GM19324 (cell line): ENCODE results near the gene SNUPN.
"Not testable (repeated sequence)": the region's sequence is repeated elsewhere in the genome, so short reads cannot be mapped to it uniquely, and the experiment has no call there.

Source experiments
- ATAC-seq: cut with Tn5 transposase; IDR thresholded peaks from one replicate; pipeline ENCODE4 v1.9.1; 2021; ENCODE audit warnings: mild to moderate bottlenecking, moderate library complexity; ENCODE audit not compliant: unreplicated experiment, low FRiP score

Gene SNUPN

DNA sequence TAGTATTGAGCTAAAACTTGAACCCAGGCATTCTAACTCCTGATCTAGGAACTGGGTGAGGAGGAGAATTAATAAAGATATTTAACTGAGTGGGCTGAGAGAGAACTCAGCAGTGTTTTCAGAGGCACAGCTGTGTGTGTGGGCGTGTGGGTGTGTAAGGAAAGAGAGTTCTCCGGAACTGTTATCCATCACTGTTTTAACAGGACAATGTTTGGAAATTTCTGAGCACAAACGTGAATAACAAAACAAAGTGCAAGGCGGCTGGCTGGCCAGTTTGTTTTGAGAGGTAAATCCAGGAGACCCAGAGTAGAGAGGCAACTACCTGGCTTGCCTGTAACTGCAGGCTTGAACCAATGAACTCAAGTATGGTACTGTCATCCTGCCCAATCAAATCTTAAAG lies 41.4 kb downstream of the SNUPN start:
- no peak for ATAC-seq

- ATAC-seq: no peak
These were observed 41.8 kb downstream of the SNUPN start for GRCh38 chr15:75583701-75584100.

GRCh38 chr15:75582943-75583342 lies 42.6 kb downstream of the SNUPN start:
- ATAC-seq: not testable (repeated sequence)

DNA sequence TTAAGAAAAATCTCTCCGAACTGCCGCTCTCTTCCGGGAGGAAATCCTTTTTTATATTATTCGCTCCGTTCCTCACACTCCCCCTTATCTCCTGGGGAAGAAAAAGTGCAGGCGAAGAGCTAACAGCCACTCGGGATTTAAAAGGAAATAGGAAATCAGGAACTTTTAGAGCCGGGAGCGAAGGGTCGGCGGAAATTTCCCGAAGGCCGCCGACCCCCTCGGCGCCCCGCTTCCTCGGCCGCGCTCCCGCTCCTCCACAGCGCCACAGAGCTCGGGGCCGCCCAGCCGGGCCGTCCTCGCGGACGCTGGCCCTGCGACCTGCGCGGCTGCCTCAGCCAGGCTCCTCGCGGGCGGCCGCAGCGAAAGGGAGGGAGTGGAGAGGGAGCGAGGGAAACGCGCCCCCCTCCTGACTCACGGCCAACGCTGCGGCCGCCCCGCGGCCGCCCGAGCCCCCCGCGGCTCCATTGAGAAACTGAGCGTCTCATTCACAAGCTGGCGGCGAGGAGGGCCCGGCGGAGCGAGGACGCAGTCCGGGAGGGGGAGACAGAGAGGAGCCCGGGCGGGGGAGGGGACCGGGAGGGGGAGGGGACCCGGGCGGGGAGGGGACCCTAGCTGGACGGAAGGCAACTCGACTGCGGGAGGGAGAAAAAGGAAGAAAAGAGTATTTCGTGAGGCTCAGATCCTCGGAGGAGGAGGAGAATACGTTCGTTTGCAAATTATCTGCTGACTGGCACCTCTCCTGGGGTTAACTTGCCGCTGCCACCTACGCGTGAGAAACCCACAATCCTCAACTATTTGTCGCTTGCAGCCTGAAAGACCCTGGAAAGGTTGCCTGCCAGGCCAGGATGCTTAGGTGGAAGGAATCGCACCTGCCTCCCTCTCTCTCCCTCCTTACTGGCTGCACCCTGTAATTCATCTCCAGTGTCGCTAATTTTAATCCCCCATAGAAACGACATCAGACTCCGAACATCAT lies 46.3 kb downstream of the SNUPN start, which contains the start of gene PTPN9:
TSS of gene PTPN9 (minus strand) at position 368 of the 973 bp plus-strand sequence. CDS start 539 bp downstream, outside the sequence.
- peak; percentile 56 for ATAC-seq

GRCh38 chr15:75578173-75578947 lies 47.2 kb downstream of the SNUPN start:
- ATAC-seq: peak; percentile 55

DNA sequence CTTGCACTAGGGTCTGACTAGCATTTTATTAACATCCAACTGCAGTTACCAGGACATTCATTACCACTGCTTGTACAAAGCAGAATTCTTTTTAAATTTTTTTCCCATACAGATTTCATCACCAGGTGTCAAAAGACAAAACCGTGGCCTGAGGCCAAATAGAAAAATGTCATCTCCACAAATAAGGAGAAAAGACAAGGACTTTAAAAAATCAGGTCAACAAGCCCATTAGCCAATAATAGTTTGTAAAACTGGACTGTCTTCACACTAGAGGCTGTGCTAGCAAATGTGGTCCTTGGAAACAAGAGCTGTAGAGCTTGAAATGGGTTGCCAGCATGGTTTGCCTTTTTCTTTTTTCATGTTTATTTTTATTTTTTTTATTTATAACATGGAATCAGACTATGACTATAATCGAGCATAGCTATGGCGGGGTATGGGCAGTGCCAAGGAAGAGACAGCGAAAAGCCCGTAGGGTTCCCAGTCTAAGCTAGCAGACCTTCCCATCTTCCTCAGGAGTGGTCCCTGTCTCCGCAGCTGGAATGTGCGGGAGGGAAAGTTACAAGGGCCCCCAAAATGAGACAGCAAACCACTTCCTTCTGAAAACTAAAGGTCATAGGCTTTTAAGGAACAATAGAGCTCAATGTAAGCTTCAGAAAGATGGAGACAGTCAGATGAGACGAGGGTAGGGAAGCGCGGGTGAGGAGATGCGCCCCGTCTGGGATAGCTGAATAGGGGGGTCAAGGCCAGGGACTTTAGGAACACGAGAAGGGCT lies 47.9 kb downstream of the SNUPN start:
- no peak for ATAC-seq

DNA sequence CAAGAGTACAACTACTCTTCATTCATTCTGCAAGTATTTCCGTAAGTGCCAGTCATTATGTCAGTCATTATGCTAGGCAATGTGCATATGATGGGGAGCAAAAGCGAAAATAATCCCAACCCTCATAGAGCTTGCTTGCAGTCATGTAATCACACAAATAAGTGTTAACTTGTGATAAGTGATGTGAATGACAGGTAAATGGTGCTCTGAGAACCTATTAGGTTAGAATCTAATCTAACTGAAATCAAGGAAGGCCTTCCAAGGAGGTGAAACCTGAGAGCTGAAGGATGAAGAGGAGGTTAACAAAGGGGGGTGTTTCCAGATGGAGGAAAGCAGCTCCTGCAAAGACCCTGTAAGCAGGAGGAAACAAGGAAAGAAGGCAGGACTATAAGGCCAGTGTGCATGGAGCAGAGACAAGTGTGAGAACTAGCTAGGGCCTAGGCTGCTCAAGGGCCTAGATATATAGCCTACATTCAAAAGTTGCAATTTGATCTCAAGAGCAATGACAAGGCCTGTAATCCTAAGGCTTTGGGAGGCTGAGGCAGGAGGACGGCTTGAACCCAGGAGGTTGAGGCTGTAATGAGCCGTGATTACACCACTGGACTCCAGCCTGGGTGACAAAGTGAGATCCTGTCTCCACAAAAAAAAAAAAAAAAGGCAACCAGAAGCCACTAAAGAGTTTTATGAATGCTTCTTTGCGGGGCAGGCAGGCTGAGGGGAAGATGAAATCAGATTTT lies 51.7 kb downstream of the SNUPN start:
- no peak for ATAC-seq

GRCh38 chr15:75570126-75570845 lies 55.2 kb downstream of the SNUPN start:
- ATAC-seq: no peak

GRCh38 chr15:75565062-75565970 lies 60.2 kb downstream of the SNUPN start:
- no peak for ATAC-seq

DNA sequence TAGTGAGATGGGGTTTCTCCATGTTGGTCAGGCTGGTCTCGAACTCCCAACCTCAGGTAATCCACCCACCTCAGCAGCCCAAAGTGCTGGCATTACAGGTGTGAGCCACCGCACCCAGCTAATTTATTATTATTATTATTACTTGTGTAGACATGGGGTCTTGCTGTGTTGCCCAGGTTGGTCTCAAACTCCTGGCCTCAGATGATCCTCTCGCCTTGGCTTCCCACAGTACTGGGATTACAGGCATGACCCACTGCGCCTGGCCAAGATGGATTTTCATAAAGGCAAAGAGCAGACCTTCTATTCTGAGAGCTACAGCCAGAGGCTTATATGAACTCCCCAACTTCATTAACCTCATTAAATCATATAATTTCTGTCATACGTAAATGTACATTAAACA lies 63.6 kb downstream of the SNUPN start:
- ATAC-seq: no peak

DNA sequence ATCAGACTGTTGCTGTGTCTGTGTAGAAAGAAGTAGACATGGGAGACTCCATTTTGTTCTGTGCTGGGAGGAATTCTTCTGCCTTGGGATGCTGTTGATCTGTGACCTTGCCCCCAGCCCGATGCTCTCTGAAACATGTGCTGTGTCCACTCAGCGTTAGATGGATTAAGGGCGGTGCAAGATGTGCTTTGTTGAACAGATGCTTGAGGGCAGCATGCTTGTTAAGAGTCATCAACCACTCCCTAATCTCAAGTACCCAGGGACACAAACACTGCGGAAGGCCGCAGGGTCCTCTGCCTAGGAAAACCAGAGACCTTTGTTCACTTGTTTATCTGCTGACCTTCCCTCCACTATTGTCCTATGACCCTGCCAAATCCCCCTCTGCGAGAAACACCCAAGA lies 66.2 kb downstream of the SNUPN start:
- ATAC-seq: not testable (repeated sequence)

DNA sequence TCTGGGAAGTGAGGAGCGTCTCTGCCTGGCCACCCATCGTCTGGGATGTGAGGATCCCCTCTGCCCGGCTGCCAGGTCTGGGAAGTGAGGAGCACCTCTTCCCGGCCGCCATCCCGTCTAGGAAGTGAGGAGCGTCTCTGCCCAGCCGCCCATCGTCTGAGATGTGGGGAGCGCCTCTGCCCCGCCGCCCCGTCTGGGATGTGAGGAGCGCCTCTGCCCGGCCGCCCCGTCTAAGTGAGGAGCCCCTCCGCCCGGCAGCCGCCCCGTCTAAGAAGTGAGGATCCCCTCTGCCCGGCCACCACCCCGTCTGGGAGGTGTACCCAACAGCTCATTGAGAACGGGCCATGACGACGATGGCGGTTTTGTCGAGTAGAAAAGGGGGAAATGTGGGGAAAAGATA lies 66.6 kb downstream of the SNUPN start:
- not testable (repeated sequence) for ATAC-seq

DNA sequence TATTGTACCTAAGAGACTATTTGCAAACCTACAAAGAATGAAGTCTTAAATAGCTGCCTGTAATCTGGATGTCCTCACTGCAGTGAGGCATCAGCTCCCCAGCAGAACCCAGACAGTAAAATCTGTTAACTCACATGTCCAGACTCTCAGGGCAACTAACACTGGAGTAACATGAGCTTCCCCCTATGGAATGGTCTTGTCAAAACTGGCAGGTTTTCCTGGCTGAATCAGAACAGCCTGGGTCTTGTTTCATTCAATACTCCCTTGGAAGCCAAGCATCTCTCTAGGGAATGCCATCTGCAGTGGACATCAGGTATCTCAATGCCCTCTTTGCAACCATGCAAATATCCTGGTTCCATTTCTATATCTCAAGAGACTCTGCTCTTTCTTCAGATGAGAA lies 70.8 kb downstream of the SNUPN start:
- ATAC-seq: no peak

DNA sequence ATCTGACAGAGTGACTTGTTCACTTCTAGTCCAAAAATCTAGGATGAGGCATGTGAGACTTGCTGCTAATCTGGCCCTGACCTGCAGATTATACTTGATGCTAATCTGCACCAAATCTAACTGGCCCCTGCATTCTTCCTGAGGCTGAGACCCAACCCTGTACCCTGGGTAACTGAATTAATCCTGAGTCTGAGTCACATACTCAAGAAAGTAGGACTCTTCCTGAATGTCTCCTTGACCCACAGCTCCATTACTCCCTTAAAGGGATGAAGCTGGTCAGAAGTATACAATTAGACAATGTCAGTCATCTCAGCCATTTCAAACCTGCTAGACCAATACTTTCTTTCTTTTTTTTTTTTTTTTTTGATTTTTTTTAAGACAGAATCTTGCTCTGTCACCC lies 71.9 kb downstream of the SNUPN start:
- no peak for ATAC-seq

- ATAC-seq: no peak
These were observed 74.4 kb downstream of the SNUPN start for GRCh38 chr15:75551091-75551490.
